Vagina (tissue), 2 donors: ENCODE data around the gene SLU7.

Source experiments
- POLR2A ChIP-seq, 2 donors: fragments of 450-650 bp; IDR thresholded peaks; one replicate each; pipeline ENCODE4 v1.6.1; 2017; ENCODE audit warnings: antibody characterized with exemption in 2 of 2, mild to moderate bottlenecking in 2 of 2, moderate library complexity in 2 of 2
- TF ChIP-seq, protein P1 (sequence below), 3 experiments: fragments of 450-650 bp in 2 of 3; fragments of 200-600 bp in 1 of 3; sonication (generic) in 1 of 3; IDR thresholded peaks; one replicate each; pipeline ENCODE4 v1.5.1; 2017 to 2019; ENCODE audit warnings: antibody characterized with exemption in 3 of 3, mild to moderate bottlenecking in 2 of 3, moderate library complexity in 2 of 3

GRCh38 chr5:160444407-160444806 lies 25.5 kb upstream of the SLU7 start:
- TF ChIP-seq, protein P1, sequence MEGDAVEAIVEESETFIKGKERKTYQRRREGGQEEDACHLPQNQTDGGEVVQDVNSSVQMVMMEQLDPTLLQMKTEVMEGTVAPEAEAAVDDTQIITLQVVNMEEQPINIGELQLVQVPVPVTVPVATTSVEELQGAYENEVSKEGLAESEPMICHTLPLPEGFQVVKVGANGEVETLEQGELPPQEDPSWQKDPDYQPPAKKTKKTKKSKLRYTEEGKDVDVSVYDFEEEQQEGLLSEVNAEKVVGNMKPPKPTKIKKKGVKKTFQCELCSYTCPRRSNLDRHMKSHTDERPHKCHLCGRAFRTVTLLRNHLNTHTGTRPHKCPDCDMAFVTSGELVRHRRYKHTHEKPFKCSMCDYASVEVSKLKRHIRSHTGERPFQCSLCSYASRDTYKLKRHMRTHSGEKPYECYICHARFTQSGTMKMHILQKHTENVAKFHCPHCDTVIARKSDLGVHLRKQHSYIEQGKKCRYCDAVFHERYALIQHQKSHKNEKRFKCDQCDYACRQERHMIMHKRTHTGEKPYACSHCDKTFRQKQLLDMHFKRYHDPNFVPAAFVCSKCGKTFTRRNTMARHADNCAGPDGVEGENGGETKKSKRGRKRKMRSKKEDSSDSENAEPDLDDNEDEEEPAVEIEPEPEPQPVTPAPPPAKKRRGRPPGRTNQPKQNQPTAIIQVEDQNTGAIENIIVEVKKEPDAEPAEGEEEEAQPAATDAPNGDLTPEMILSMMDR (IDR thresholded peaks at IDR 0.05): no peak
- TF ChIP-seq POLR2A (IDR thresholded peaks at IDR 0.05): no peak
